HG03135 (cell line): Measurements from ENCODE around the gene ID2.
"Not testable (repeated sequence)": the region's sequence is repeated elsewhere in the genome, so short reads cannot be mapped to it uniquely, and the experiment has no call there.

Experiments used
- ATAC-seq: cut with Tn5 transposase; IDR thresholded peaks from one replicate; pipeline ENCODE4 v1.9.1; 2021; ENCODE audit warnings: mild to moderate bottlenecking, moderate library complexity; ENCODE audit not compliant: unreplicated experiment

The ID2 gene

DNA sequence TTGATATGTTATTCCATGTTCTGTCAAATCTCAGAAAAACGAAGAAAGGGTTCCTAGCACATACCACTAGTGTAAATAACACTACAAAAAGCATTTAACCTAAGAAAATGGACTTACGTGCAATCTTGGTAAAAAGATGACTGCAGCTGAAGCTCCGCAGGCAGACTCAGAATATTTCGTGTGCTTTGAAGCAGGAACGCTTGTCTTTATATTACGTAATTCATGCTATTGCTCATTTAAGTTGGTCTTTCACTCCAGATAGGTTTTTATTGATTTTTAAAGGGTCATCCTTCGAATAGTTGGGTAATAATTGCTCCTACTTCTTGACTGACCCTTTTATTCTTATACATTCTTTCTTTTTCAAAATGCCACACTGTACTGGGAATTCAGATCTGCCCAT is 44.0 kb downstream of the ID2 start:
- no peak for ATAC-seq

DNA sequence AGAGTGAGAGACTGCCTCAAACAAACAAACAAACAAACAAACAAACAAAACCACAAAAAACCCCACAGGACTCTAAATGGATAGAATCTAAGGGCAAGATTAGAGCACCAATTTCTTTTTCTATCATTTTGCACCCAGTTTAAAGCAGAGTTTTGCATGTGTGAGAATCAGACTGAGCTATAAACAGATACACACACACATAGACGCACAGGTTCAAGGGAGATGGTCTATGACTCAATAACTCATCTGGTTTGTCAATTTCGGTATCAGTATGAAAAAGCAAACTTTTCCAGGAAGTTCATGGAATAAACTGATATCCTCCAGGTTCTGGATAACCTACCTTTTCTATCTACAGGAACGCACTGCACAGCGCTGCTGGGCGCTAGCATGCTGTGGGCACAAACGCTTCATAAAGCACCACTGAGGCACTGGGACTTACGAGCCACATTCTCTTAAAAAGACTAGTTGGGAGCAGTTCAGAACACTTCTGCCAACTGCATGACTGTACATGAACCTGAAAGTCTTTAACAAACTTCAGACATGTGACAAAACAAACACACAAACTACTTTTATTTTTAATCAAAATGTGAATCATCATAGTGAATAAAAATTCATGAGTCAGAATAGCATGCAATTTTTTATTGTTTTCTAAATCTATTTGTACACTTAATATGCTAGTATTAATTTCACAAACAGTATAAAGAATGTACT is 46.6 kb downstream of the ID2 start:
- no peak for ATAC-seq

DNA sequence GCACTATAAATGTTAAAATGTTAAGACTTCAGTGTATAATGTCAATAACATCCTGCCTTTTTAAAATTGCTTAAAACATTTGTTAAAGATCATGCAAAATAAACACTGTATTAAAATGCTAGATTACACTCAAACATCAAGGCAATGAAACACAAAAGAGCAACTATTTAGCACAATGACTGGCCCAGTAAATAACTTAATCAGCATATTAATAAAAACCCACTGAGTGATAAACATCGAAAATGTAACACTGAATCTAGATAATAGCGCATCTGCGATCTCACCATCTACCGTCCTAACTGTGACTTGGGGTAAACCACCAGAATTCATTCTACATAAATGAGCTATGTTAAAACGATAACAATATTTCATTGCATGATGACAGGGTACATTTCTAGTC is 47.2 kb downstream of the ID2 start:
- ATAC-seq, result not testable (repeated sequence)

DNA sequence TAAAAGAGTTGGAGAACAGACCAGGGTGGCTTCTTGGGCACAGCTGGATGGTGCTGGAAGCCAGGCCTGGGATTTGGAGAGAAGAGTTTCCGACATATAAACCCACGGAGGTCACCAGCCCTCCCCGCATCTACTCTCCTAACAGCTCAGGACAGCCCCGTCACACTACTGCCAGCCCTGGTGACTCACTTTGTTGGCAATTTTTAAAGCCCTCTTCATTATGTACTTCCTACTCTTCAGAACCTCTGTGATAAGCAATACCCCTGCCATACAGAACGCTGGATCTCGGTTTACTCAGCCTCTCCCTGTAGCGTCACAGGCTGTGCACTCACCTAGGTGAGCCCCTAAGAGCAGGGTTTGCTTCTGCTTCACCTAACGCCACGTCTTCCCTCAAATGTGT is 48.1 kb downstream of the ID2 start:
- ATAC-seq, result no peak

DNA sequence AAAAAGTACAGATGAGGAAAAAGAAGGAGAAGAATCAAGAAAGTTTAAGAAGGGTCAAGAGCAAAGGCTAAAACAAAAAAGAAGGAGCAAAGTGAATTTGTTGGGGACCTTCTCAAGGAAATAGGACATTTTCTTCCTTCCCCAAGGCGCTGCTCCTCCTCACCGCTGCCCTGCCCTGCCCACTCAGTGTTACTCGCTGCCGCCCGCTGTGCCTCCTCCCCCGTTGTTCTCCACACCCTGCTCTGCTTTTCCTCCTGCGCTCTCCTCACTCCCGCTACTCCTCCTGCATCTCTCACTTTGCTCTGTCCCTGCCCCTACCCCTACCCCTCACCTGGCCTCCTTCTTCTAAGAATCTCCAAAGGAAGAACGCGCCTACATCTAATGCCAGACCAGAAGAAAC is 50.7 kb downstream of the ID2 start:
- no peak for ATAC-seq
